DMS153 (cell line): ENCODE data around the gene SPINK4.

Experiments
- DNase-seq: peaks from one replicate; lab custom pipeline; 2025; lab: John Stamatoyannopoulos, UW

SPINK4 gene

DNA sequence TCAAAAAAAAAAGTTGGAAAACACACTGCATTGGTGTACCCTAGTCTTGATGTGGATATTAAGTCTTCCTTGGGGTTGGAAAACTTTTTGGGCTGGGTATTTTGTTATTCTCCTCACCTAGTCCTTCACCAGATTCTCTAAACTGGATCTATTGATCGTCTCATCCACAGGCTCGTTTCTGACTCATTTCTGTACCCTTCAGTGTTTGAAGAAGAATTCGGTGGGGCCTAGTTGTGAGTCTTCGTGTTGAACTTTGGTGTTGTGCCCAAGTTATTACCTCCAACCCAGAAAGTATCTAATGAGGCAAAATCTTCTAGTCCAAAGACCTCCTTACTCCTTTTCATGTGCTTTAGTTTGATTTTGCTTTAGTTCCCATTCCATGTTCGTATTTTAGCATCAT is 51.9 kb downstream of the SPINK4 start:
- no peak for DNase-seq

DNA sequence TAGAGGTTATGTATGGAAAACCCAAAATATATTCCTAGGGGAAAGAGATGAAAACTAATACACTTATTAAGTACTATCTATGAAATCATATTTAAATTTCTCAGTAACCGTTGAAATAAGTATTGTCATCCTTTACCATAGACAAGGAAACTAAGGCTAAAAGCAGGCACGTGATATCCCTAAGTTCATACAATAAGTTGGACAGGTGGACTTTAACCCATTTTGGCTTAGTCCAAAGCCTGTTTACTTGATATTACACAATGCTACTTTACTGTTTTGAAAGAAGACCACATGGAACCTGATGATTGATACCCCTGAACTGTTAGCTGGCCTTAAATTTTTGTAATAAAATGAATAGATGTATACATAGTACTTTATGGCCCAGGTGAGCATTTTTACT is 53.8 kb downstream of the SPINK4 start:
- DNase-seq: no peak

DNA sequence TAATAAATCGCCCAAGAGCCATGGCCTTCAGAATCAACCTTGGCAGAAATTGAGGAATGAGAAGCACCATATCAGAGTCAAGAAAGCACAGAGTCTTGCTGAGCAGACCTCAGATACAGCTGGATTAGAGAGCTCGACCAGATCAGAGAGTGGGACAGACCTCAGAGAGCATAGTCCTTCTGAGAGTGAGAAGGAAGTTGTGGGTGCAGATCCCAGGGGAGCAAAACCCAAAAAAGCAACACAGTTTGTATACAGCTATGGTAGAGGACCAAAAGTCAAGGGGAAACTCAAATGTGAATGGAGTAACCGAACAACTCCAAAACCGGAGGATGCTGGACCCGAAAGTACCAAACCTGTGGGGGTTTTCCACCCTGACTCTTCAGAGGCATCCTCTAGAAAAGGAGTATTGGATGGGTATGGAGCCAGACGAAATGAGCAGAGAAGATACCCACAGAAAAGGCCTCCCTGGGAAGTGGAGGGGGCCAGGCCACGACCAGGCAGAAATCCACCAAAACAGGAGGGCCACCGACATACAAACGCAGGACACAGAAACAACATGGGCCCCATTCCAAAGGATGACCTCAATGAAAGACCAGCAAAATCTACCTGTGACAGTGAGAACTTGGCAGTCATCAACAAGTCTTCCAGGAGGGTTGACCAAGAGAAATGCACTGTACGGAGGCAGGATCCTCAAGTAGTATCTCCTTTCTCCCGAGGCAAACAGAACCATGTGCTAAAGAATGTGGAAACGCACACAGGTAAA is 54.9 kb downstream of the SPINK4 start:
- no peak for DNase-seq

DNA sequence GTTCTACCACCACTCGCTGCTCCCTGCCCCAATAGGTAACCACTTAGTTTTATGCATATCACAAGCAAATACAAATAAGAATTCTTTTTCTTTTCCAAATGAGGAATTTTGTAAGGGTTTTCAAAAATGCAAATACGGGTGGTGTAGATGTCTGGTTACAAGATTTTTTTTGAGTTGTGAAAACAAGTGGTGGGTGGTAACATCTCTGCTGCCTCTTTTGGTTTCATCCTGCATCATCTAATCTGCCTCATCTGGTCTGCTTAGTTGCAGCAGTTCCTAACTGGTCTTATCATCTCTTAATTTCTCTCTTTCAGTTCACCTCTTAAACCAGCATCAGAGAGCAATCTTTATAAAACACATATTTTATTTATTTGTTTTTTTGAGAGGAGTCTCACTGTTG is 55.6 kb downstream of the SPINK4 start:
- DNase-seq: no peak

DNA sequence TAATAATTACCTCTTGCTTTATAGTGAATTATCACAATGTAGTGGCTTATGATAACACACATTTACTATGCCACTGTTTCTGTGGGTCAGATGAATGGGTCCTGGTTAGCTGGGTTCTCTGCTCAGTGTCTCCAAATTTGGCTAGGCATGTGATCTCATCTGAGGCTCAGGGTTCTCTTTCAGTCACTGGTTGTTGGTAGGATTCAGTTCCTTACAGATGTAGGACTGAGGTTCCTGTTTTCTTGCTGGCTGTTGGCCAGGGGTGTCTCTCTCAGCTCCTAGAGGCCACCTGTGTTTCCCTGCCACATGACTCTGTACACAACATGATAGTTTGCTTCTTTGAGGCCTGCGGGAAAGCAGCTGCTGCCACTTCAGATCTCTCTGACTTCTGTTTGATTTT is 57.5 kb downstream of the SPINK4 start:
- no peak for DNase-seq
